ENCODE data around the gene ENG. TPM values are rescaled to one million over a fixed set of nuclear protein-coding genes. Genes with fewer than 3 reads are reported as not detected.
"Not testable (repeated sequence)": the region's sequence is repeated elsewhere in the genome, so short reads cannot be mapped to it uniquely, and the experiment has no call there.

ENG gene
- total and polyA plus RNA-seq, 2 experiments from 2014 or later, result 1.4 to 2.6 TPM

- TF ChIP-seq NANOG (IDR thresholded peaks at IDR 0.05; ENCODE audit: borderline replicate concordance), result no peak
- no peak for TF ChIP-seq EZH2 (IDR thresholded peaks at IDR 0.05; ENCODE audit: low read depth, unreplicated experiment)
- TF ChIP-seq CTCF (conservative IDR thresholded peaks at IDR 0.05; ENCODE audit: low read depth in 2 of 2), result no peak
- no peak for TF ChIP-seq CREB1 (CRISPR knock-in tag; IDR thresholded peaks at IDR 0.05; ENCODE audit: low read depth)
- no peak for TF ChIP-seq EZH2phosphoT487 (IDR thresholded peaks at IDR 0.05; ENCODE audit: unreplicated experiment)
- no peak for TF ChIP-seq ZNF331 (CRISPR knock-in tag; IDR thresholded peaks at IDR 0.05; ENCODE audit: low read depth)
- no peak for TF ChIP-seq REST (IDR thresholded peaks at IDR 0.05; ENCODE audit: unreplicated experiment)
These were observed 17.1 kb upstream of the ENG start (continued) for GRCh38 chr9:127871531-127871930.

- Histone ChIP-seq H3K4me2 (no peak overlapping the region), H3K9me2 (ENCODE audit: insufficient read depth) (no peaks in the 10 kb centered on the region), H3F3A (replicated peaks; ENCODE audit: low read depth) (no peaks in the 10 kb centered on the region), H4K20me1 (replicated peaks; ENCODE audit: insufficient read depth) (no peaks in the 10 kb centered on the region), H3K27ac (ENCODE audit: low read depth) (no peak overlapping the region), H3K36me3 (ENCODE audit: insufficient read depth) (no peaks in the 10 kb centered on the region), H3K79me2 (replicated peaks; ENCODE audit: insufficient read depth) (no peaks in the 10 kb centered on the region), H3K4me1 (ENCODE audit: insufficient read depth) (no peaks in the 10 kb centered on the region; the same call in 1 of the 2 replicates), H3K4me3 (no peak overlapping the region), H2AFZ (no peak overlapping the region), H3K27me3 (ENCODE audit: insufficient read depth) (no peaks in the 10 kb centered on the region)
- H3K4me3 Mint-ChIP-seq, result no peak overlapping the region
- H3K9me3 Mint-ChIP-seq, result no peaks in the 10 kb centered on the region
- peaks cover 20% of the 10 kb centered on the region for H3K4me1 Mint-ChIP-seq
- H3K27me3 Mint-ChIP-seq (ENCODE audit: insufficient read depth, low read depth, poor library complexity), result peaks cover 15% of the 10 kb centered on the region
- TF ChIP-seq REST (IDR thresholded peaks at IDR 0.05; ENCODE audit: unreplicated experiment), result no peak
- no peak for TF ChIP-seq CTCF (conservative IDR thresholded peaks at IDR 0.05; ENCODE audit: low read depth in 2 of 2)
- no peak for TF ChIP-seq STAT1 (IDR thresholded peaks at IDR 0.05; ENCODE audit: unreplicated experiment)
- TF ChIP-seq JUNB (IDR thresholded peaks at IDR 0.05; ENCODE audit: unreplicated experiment), result no peak
- no peak for TF ChIP-seq POLR2AphosphoS5 (IDR thresholded peaks at IDR 0.05; ENCODE audit: low read depth)
- TF ChIP-seq ZNF331 (CRISPR knock-in tag; IDR thresholded peaks at IDR 0.05; ENCODE audit: low read depth), result no peak
- H3K36me3 Mint-ChIP-seq (ENCODE audit: low read depth), result 0 out of 3 replicates have a peak, but pooled peaks cover 4% of the 10 kb centered on the region
- ATAC-seq (no peak), DNase-seq (ENCODE audit: low spot score) (no peak)
- no peak overlapping the region for H3K27ac Mint-ChIP-seq
These were observed 16.4 kb upstream of the ENG start for GRCh38 chr9:127870887-127871286.

DNA sequence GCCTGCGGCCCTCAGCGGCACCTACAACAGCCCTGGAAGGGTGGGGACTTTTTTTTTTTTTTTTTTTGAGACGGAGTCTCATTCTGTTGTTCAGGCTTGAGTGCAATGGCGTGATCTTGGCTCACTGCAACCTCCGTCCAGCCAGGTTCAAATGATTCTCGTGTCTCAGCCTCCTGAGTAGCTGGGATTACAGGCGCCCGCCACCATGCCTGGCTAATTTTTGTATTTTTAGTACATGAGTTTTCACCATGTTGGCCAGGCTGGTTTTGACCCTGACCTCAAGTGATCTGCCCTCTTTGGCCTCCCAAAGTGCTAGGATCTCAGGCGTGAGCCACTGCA is 15.7 kb upstream of the ENG start:
- H3K36me3 Mint-ChIP-seq (ENCODE audit: low read depth); H3K9me3 Mint-ChIP-seq; H3F3A ChIP-seq (replicated peaks; ENCODE audit: low read depth); H3K4me2 ChIP-seq; H3K79me2 ChIP-seq (replicated peaks; ENCODE audit: insufficient read depth); H3K27ac Mint-ChIP-seq; ATAC-seq; H3K36me3 ChIP-seq (ENCODE audit: insufficient read depth); H3K27ac ChIP-seq (ENCODE audit: low read depth); H3K27me3 ChIP-seq (ENCODE audit: insufficient read depth); DNase-seq (ENCODE audit: low spot score); H3K9me2 ChIP-seq (ENCODE audit: insufficient read depth); H3K4me1 ChIP-seq (ENCODE audit: insufficient read depth); H3K4me3 Mint-ChIP-seq; H4K20me1 ChIP-seq (replicated peaks; ENCODE audit: insufficient read depth); H3K4me3 ChIP-seq; H2AFZ ChIP-seq: not testable (repeated sequence)
- peaks cover 20% of the 10 kb centered on the region for H3K4me1 Mint-ChIP-seq
- peaks cover 12% of the 10 kb centered on the region for H3K27me3 Mint-ChIP-seq (ENCODE audit: insufficient read depth, low read depth, poor library complexity)

All from GM23338 (cell line).